Loucy (cell line): ENCODE results near the gene PAX5.

ENCODE experiments used
- H2AFZ ChIP-seq: fragments of 200-600 bp; sonication (generic); 2 replicates; pipeline ENCODE4 v1.6.0; 2016; ENCODE audit warnings: antibody characterized with exemption, mild to moderate bottlenecking, low read length, moderate library complexity
- H3F3A ChIP-seq: fragments of 200-600 bp; 2 replicates; pipeline ENCODE4 v1.6.0; 2016; ENCODE audit warnings: antibody characterized with exemption, low read depth, mild to moderate bottlenecking
- H3K27me3 ChIP-seq: fragments of 200-600 bp; sonication (generic); 2 replicates; pipeline ENCODE4 v1.6.1; 2014; ENCODE audit warnings: low read length, mild to moderate bottlenecking; ENCODE audit not compliant: insufficient read depth, poor library complexity, severe bottlenecking
- H3K36me3 ChIP-seq: fragments of 200-600 bp; sonication (generic); 2 replicates; pipeline ENCODE4 v1.6.1; 2016; ENCODE audit warnings: low read length; ENCODE audit not compliant: insufficient read depth
- H3K4me1 ChIP-seq: fragments of 200-600 bp; sonication (generic); 2 replicates; pipeline ENCODE4 v1.5.1; 2014; ENCODE audit warnings: low read length, mild to moderate bottlenecking; ENCODE audit not compliant: insufficient read depth, poor library complexity, severe bottlenecking
- H3K4me2 ChIP-seq: fragments of 200-600 bp; sonication (generic); 2 replicates; pipeline ENCODE4 v1.6.0; 2014; ENCODE audit warnings: antibody characterized with exemption, low read length, low read depth, mild to moderate bottlenecking; ENCODE audit not compliant: poor library complexity, severe bottlenecking
- H3K4me3 ChIP-seq: fragments of 200-600 bp; sonication (generic); 2 replicates; pipeline ENCODE4 v1.5.1; 2014; ENCODE audit warnings: low read length, mild to moderate bottlenecking, mixed read lengths; ENCODE audit not compliant: poor library complexity, severe bottlenecking
- H3K79me2 ChIP-seq: fragments of 200-600 bp; sonication (generic); 2 replicates; pipeline ENCODE4 v1.6.1; 2014; ENCODE audit warnings: low read length; ENCODE audit not compliant: insufficient read depth
- H3K9ac ChIP-seq: fragments of 200-600 bp; sonication (generic); 2 replicates; pipeline ENCODE4 v1.6.0; 2014; ENCODE audit warnings: mild to moderate bottlenecking, low read depth, low read length, moderate library complexity; ENCODE audit not compliant: poor library complexity, severe bottlenecking
- H3K9me2 ChIP-seq: fragments of 200-600 bp; sonication (generic); replicated peaks from 2 replicates; pipeline ENCODE4 v1.6.1; 2016; ENCODE audit warnings: low read depth, low read length, mixed read lengths
- H3K9me3 ChIP-seq: fragments of 200-600 bp; sonication (generic); 2 replicates; pipeline ENCODE4 v1.6.1; 2014; ENCODE audit warnings: mild to moderate bottlenecking, antibody characterized with exemption, low read length, low read depth; ENCODE audit not compliant: insufficient read depth
- H4K20me1 ChIP-seq: fragments of 200-600 bp; sonication (generic); 2 replicates; pipeline ENCODE4 v1.6.0; 2014; ENCODE audit warnings: antibody characterized with exemption, low read length, mild to moderate bottlenecking; ENCODE audit not compliant: insufficient read depth, poor library complexity, severe bottlenecking
- EZH2phosphoT487 ChIP-seq: fragments of 200-600 bp; IDR thresholded peaks from 2 replicates; pipeline ENCODE4 v1.6.1; 2018; ENCODE audit warnings: antibody characterized with exemption, mild to moderate bottlenecking, moderate library complexity, borderline replicate concordance
- TF ChIP-seq, protein P1 (sequence below): fragments of 200-600 bp; sonication (generic); conservative IDR thresholded peaks from 2 replicates; pipeline ENCODE4 v1.5.1; 2014; ENCODE audit warnings: mild to moderate bottlenecking, antibody characterized with exemption, low read length

PAX5 gene

DNA sequence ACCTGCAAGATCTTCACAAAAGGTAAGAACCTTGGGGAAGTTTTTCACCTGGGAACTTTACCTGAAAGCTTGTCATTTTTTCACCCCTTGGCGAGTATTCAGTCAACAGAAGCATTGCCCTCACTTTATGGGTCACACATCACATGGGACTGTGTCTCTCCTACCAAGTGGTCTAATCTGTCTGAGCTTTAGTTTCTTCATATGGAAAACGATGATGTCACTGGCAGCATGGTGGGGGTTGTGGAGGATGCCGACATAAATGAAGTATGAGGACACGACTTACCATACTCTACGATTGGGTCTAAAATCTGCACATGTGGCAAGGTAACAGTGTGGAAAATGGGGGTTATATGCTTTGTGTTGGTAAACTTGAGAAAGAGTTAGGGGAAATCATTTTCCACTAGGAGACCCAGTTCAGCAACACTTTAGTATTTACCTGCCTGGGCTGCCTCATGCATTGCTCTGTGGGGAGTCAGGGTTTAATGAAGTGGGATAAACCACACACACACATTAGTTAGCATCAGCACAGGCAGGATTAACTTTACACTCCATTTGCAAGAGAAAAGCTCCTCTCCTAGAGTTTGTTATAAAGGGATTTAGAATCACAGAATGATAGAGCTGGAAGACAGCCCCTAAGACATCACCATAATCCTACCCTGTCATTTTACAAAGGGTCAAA is 19.8 kb upstream of the PAX5 start:
- Histone ChIP-seq H3K79me2 (no peaks in the 10 kb centered on the region), H3K4me3 (no peak overlapping the region), H2AFZ (no peak overlapping the region), H3K9me3 (no peaks in the 10 kb centered on the region), H3K9ac (no peak overlapping the region), H3K9me2 (no peaks in the 10 kb centered on the region), H3K36me3 (no peaks in the 10 kb centered on the region), H4K20me1 (no peaks in the 10 kb centered on the region), H3K4me2 (no peak overlapping the region), H3F3A (no peaks in the 10 kb centered on the region), H3K4me1 (no peaks in the 10 kb centered on the region), H3K27me3 (no peaks in the 10 kb centered on the region)
- TF ChIP-seq, protein P1, sequence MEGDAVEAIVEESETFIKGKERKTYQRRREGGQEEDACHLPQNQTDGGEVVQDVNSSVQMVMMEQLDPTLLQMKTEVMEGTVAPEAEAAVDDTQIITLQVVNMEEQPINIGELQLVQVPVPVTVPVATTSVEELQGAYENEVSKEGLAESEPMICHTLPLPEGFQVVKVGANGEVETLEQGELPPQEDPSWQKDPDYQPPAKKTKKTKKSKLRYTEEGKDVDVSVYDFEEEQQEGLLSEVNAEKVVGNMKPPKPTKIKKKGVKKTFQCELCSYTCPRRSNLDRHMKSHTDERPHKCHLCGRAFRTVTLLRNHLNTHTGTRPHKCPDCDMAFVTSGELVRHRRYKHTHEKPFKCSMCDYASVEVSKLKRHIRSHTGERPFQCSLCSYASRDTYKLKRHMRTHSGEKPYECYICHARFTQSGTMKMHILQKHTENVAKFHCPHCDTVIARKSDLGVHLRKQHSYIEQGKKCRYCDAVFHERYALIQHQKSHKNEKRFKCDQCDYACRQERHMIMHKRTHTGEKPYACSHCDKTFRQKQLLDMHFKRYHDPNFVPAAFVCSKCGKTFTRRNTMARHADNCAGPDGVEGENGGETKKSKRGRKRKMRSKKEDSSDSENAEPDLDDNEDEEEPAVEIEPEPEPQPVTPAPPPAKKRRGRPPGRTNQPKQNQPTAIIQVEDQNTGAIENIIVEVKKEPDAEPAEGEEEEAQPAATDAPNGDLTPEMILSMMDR, result no peak
- TF ChIP-seq EZH2phosphoT487, result no peak

DNA sequence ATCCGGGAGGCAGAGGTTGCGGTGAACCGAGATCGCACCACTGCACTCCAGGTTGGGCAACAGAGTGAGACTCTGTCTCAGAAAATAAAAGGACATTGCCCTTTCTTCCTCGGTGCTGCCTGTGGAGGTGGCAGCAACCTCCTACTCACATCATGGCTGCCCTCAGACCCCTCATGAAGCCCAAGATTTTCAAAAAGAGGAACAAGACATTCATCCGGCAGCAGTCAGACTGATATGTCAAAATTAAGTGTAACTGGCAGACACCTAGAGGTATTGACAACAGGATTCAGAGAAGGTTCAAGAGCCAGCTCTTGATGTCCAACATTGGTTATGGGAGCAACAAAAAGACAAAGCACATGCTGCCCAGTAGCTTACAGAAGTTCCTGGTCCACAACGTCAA is 12.6 kb upstream of the PAX5 start:
- TF ChIP-seq EZH2phosphoT487, result no peak
- TF ChIP-seq, protein P1, result no peak
- Histone ChIP-seq H3F3A (no peaks in the 10 kb centered on the region), H3K4me1 (no peaks in the 10 kb centered on the region), H3K36me3 (no peaks in the 10 kb centered on the region), H3K9ac (no peak overlapping the region), H2AFZ (no peak overlapping the region), H3K27me3 (no peaks in the 10 kb centered on the region), H3K4me3 (no peak overlapping the region), H3K9me2 (no peaks in the 10 kb centered on the region), H3K9me3 (no peaks in the 10 kb centered on the region), H4K20me1 (no peaks in the 10 kb centered on the region), H3K79me2 (no peaks in the 10 kb centered on the region), H3K4me2 (no peak overlapping the region)

DNA sequence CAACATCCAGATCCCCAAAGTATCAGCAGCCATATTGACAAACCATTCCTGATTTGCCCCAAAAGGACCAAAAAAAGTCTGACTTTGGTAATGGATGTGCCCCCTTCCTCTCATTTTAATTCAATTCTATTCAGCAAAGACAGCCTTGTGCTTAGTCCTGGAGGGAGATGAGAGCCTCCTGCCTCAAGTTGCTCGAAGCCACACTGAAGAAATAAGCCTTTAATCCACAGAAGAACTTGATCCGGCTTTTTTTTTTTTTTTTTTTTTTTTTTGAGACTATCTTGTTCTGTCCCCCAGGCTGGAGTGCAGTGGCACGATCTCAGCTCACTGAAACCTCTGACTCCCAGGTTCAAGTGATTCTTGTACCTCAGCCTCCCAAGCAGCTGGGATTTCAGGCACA is 8.4 kb upstream of the PAX5 start:
- H2AFZ ChIP-seq, result no peak overlapping the region
- H3K4me2 ChIP-seq, result no peak overlapping the region
- TF ChIP-seq, protein P1, result no peak
- no peak for TF ChIP-seq EZH2phosphoT487
- H3K9me2 ChIP-seq, result no peaks in the 10 kb centered on the region
- H3K4me3 ChIP-seq, result no peak overlapping the region
- H3K36me3 ChIP-seq, result no peaks in the 10 kb centered on the region
- H3K79me2 ChIP-seq, result no peaks in the 10 kb centered on the region
- no peaks in the 10 kb centered on the region for H3F3A ChIP-seq
- no peaks in the 10 kb centered on the region for H3K27me3 ChIP-seq
- H4K20me1 ChIP-seq, result no peaks in the 10 kb centered on the region
- H3K9ac ChIP-seq, result no peak overlapping the region
- no peaks in the 10 kb centered on the region for H3K9me3 ChIP-seq
- H3K4me1 ChIP-seq, result peaks cover 19% of the 10 kb centered on the region
